PC-3 (cell line): ENCODE data around the gene ISCU.

Experiments used
- CTCF ChIP-seq: fragments of 300-600 bp; sonication (generic); conservative IDR thresholded peaks from 2 replicates; pipeline ENCODE4 v1.5.1; 2017; ENCODE audit warnings: antibody characterized with exemption, low read depth, mild to moderate bottlenecking, low read length
- EZH2 ChIP-seq: fragments of 300-600 bp; sonication (generic); IDR thresholded peaks from one replicate; pipeline ENCODE4 v1.6.1; 2017; ENCODE audit warnings: antibody characterized with exemption, mild to moderate bottlenecking, low read length; ENCODE audit not compliant: unreplicated experiment

- no peak for TF ChIP-seq CTCF
- TF ChIP-seq EZH2: no peak
Observed at GRCh38 chr12:108566452-108566851, 4.1 kb downstream of the ISCU start.
